Lung (tissue), 12 donors: ENCODE results near the gene TAS2R14. TPM values are rescaled to one million over a fixed set of nuclear protein-coding genes. Genes with fewer than 3 reads are reported as not detected.

ENCODE experiments used
- ATAC-seq: fragments of 200-7000 bp; cut with Tn5 transposase; one replicate; pipeline ENCODE4 v1.9.1; 2020; ENCODE audit warnings: moderate number of reproducible peaks; ENCODE audit not compliant: insufficient read depth, low FRiP score
- DNase-seq, 3 donors: peaks; one replicate each; pipeline ENCODE4 v3.0.0-alpha.2; 2013 to 2017
- H3K27ac ChIP-seq, 2 donors: one replicate each; pipeline ENCODE4 v1.5.1; 2013; ENCODE audit warnings: mild to moderate bottlenecking in 2 of 2, moderate library complexity in 2 of 2, control low read depth in 1 of 2, inconsistent platforms in 1 of 2, low read depth in 1 of 2, low read length in 1 of 2
- H3K27me3 ChIP-seq, 3 donors: one replicate each; pipeline ENCODE4 v1.5.1; 2013; ENCODE audit warnings: low read length in 2 of 3; ENCODE audit not compliant: control insufficient read depth in 3 of 3, insufficient read depth in 3 of 3
- H3K36me3 ChIP-seq, 4 donors: one replicate each; pipeline ENCODE4 v1.5.1; 2013; ENCODE audit warnings: low read length in 4 of 4, mild to moderate bottlenecking in 1 of 4, moderate library complexity in 1 of 4; ENCODE audit not compliant: control insufficient read depth in 4 of 4, insufficient read depth in 4 of 4
- H3K4me1 ChIP-seq, 5 donors: one replicate each; pipeline ENCODE4 v1.5.1; 2013; ENCODE audit warnings: low read length in 5 of 5, mild to moderate bottlenecking in 2 of 5, moderate library complexity in 1 of 5; ENCODE audit not compliant: control insufficient read depth in 5 of 5, insufficient read depth in 5 of 5
- H3K4me3 ChIP-seq: one replicate; pipeline ENCODE4 v1.5.1; 2013; ENCODE audit warnings: mild to moderate bottlenecking, control low read depth, moderate library complexity
- H3K9ac ChIP-seq, 2 donors: one replicate each; pipeline ENCODE4 v1.5.1; 2013; ENCODE audit warnings: low read length in 2 of 2, control low read depth in 1 of 2; ENCODE audit not compliant: insufficient read depth in 1 of 2
- H3K9me3 ChIP-seq, 4 donors: one replicate each; pipeline ENCODE4 v1.5.1; 2013; ENCODE audit warnings: low read length in 3 of 4, mild to moderate bottlenecking in 1 of 4, moderate library complexity in 1 of 4; ENCODE audit not compliant: control insufficient read depth in 4 of 4, insufficient read depth in 3 of 4
- CTCF ChIP-seq: IDR thresholded peaks from 2 replicates; pipeline ENCODE4 v1.5.1; 2012; ENCODE audit warnings: mild to moderate bottlenecking; ENCODE audit errors: control extremely low read depth, extremely low read depth
- WGBS, 2 donors: extraction: QIAGEN DNeasy Blood & Tissue Kit; methylation state at CpG; one replicate each; pipeline ENCODE4 v1.1.7; 2013; 5-methylcytosine and 5-hydroxymethylcytosine counted together
- polyA plus RNA-seq, 2 donors: library from polyadenylated mRNA; stranded (reverse); fragments of 200-250 nt; gene quantifications; one replicate each; pipeline ENCODE4 v1.2.1, GENCODE V29; 2013
- total RNA-seq, 2 donors: library from RNA; depleted of rRNA in 1 of 2; stranded (reverse); fragments of >200 nt in 1 of 2; gene quantifications; one replicate each; pipeline ENCODE4 v1.2.1, GENCODE V29; 2014 to 2021
- donor health status: control.
- donor health status: control.
- donor health status: Bipolar disorder and iron deficiency.
- donor health status: healthy.
- donor health status: DM: yes; HTN: yes; CAD: no.

Gene TAS2R14
- total and polyA plus RNA-seq, 4 donors: 0.48 to 13.5 (median 2.0) TPM

DNA sequence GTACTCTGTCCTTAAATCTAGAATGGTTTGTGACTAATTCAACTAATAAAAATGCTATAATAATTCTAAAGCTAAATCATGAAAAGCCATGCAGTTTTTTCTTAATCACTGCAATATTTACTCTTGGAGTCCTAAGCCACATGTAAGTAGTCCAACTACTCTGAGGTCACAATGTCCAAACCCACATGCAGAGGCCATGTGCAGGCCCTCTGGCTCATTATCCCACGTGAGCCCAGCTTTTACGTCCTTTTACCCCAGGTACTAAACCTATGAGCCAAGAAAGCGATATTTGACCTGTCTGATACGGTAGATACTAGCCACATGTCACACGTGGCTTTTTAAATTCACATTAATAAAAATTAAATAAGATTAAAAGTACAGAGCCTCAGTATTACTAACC, 42.2 kb downstream of the TAS2R14 start:
- Histone ChIP-seq H3K4me3 (no peak overlapping the region), H3K9me3 (peaks cover 0 to 2% (median 0%) of the 10 kb centered on the region in 4 donors), H3K27ac (no peak overlapping the region), H3K9ac (no peak overlapping the region), H3K4me1 (peaks cover 0 to 3% (median 0%) of the 10 kb centered on the region in 5 donors), H3K36me3 (no peaks in the 10 kb centered on the region), H3K27me3 (no peaks in the 10 kb centered on the region)
- no peak for ATAC-seq
- no peak for DNase-seq
- no peak for TF ChIP-seq CTCF
- 96 to 97% methylated on average over 5 of the region's 5 CpGs for WGBS, 2 donors

DNA sequence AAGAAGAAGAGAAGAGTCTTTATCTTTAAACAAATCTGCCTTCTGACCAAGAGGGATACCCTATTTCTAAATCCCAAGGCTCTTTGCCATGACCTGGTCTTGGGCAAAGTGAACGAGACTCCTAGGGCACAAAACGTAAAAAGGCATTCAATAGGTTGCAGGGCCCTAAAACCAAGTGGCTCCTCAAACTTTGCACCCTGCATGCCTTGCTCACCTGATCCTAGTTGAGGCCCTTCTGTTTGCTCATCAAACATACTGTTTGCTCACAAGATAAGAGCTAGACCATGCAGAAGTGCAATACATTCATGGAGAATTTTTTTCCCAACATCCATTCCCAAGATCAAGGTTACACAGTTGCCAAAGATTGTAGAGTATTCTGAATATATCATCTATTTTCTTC, 47.1 kb downstream of the TAS2R14 start:
- Histone ChIP-seq H3K4me1 (peaks cover 0 to 3% (median 0%) of the 10 kb centered on the region in 5 donors), H3K4me3 (no peak overlapping the region), H3K27ac (no peak overlapping the region), H3K9ac (no peak overlapping the region), H3K27me3 (no peaks in the 10 kb centered on the region), H3K36me3 (no peaks in the 10 kb centered on the region), H3K9me3 (peaks cover 0 to 2% (median 0%) of the 10 kb centered on the region in 4 donors)
- ATAC-seq (no peak), DNase-seq (peak in 1 of 3 donors; percentile 3)
- no peak for TF ChIP-seq CTCF
- 79 to 95% methylated on average over 2 of the region's 2 CpGs for WGBS, 2 donors

GRCh38 chr12:10889226-10889625, 49.8 kb downstream of the TAS2R14 start:
- ATAC-seq (no peak), DNase-seq (no peak)
- H3K4me3 ChIP-seq: no peak overlapping the region
- H3K4me1 ChIP-seq: peaks cover 0 to 7% (median 0%) of the 10 kb centered on the region in 5 donors
- H3K27ac ChIP-seq: no peak overlapping the region
- H3K36me3 ChIP-seq: peaks cover 0 to 2% (median 0%) of the 10 kb centered on the region in 4 donors
- no peaks in the 10 kb centered on the region for H3K27me3 ChIP-seq
- H3K9ac ChIP-seq: no peak overlapping the region
- TF ChIP-seq CTCF: no peak
- H3K9me3 ChIP-seq: peaks cover 0 to 4% (median 0%) of the 10 kb centered on the region in 4 donors

Other genes starting within 250 kb of the TAS2R14 start
- 100 to 1,000 TPM; 134 to 299 TPM for gene YBX3, start 215.9 kb downstream of the TAS2R14 start, total RNA-seq
- 100 to 1,000 TPM; 228 to 276 TPM for gene YBX3, start 215.9 kb downstream of the TAS2R14 start, polyA plus RNA-seq
- under 1 TPM in 1 of 2 donors, not detected in 1; 0.31 TPM for gene TAS2R7, start 136.6 kb downstream of the TAS2R14 start, total RNA-seq
- not detected for gene TAS2R7, start 136.6 kb downstream of the TAS2R14 start, polyA plus RNA-seq
- gene TAS2R8, start 132.0 kb downstream of the TAS2R14 start, total RNA-seq: not detected
- gene TAS2R8, start 132.0 kb downstream of the TAS2R14 start, polyA plus RNA-seq: not detected
- gene TAS2R9, start 129.1 kb downstream of the TAS2R14 start, total RNA-seq: not detected
- not detected for gene TAS2R9, start 129.1 kb downstream of the TAS2R14 start, polyA plus RNA-seq
- 1 to 10 TPM in 1 of 2 donors, under 1 TPM in 1; 0.80 to 2.1 TPM for gene TAS2R10, start 112.9 kb downstream of the TAS2R14 start, total RNA-seq
- under 1 TPM in 1 of 2 donors, not detected in 1; 0.18 TPM for gene TAS2R10, start 112.9 kb downstream of the TAS2R14 start, polyA plus RNA-seq
- gene PRR4, start 89.8 kb downstream of the TAS2R14 start, total RNA-seq: 1 to 10 TPM; 2.2 to 7.3 TPM
- 1 to 10 TPM; 3.4 to 3.6 TPM for gene PRR4, start 89.8 kb downstream of the TAS2R14 start, polyA plus RNA-seq
- gene PRH1, start 55.0 kb downstream of the TAS2R14 start, total RNA-seq: 10 to 100 TPM; 23.1 to 92.5 TPM
- gene PRH1, start 55.0 kb downstream of the TAS2R14 start, polyA plus RNA-seq: 1 to 10 TPM; 1.9 to 3.1 TPM
- gene TAS2R13, start 29.7 kb downstream of the TAS2R14 start, total RNA-seq: 10 to 100 TPM in 1 of 2 donors, 1 to 10 TPM in 1; 1.7 to 13.5 TPM
- gene TAS2R13, start 29.7 kb downstream of the TAS2R14 start, polyA plus RNA-seq: not detected
- not detected for gene PRH2, start 10.0 kb downstream of the TAS2R14 start, total RNA-seq
- gene PRH2, start 10.0 kb downstream of the TAS2R14 start, polyA plus RNA-seq: under 1 TPM; 0.30 to 0.31 TPM
- gene TAS2R50, start 47.6 kb upstream of the TAS2R14 start, total RNA-seq: 10 to 100 TPM in 1 of 2 donors, 1 to 10 TPM in 1; 1.8 to 11.1 TPM
- under 1 TPM in 1 of 2 donors, not detected in 1; 0.03 TPM for gene TAS2R50, start 47.6 kb upstream of the TAS2R14 start, polyA plus RNA-seq
- 10 to 100 TPM in 1 of 2 donors, 1 to 10 TPM in 1; 1.7 to 21.2 TPM for gene TAS2R20, start 59.0 kb upstream of the TAS2R14 start, total RNA-seq
- under 1 TPM; 0.08 to 0.16 TPM for gene TAS2R20, start 59.0 kb upstream of the TAS2R14 start, polyA plus RNA-seq
- gene TAS2R19, start 83.4 kb upstream of the TAS2R14 start, total RNA-seq: 10 to 100 TPM in 1 of 2 donors, 1 to 10 TPM in 1; 3.2 to 25.0 TPM
- under 1 TPM; 0.13 to 0.14 TPM for gene TAS2R19, start 83.4 kb upstream of the TAS2R14 start, polyA plus RNA-seq
- gene TAS2R31, start 92.1 kb upstream of the TAS2R14 start, total RNA-seq: 10 to 100 TPM in 1 of 2 donors, 1 to 10 TPM in 1; 3.2 to 20.1 TPM
- under 1 TPM; 0.14 to 0.26 TPM for gene TAS2R31, start 92.1 kb upstream of the TAS2R14 start, polyA plus RNA-seq
- 10 to 100 TPM in 1 of 2 donors, 1 to 10 TPM in 1; 1.6 to 11.2 TPM for gene TAS2R46, start 123.0 kb upstream of the TAS2R14 start, total RNA-seq
- not detected for gene TAS2R46, start 123.0 kb upstream of the TAS2R14 start, polyA plus RNA-seq
- gene TAS2R43, start 153.1 kb upstream of the TAS2R14 start, total RNA-seq: 10 to 100 TPM in 1 of 2 donors, 1 to 10 TPM in 1; 1.0 to 15.1 TPM
- gene TAS2R43, start 153.1 kb upstream of the TAS2R14 start, polyA plus RNA-seq: not detected
- 10 to 100 TPM in 1 of 2 donors, 1 to 10 TPM in 1; 3.5 to 40.4 TPM for gene TAS2R30, start 195.4 kb upstream of the TAS2R14 start, total RNA-seq
- under 1 TPM in 1 of 2 donors, not detected in 1; 0.12 TPM for gene TAS2R30, start 195.4 kb upstream of the TAS2R14 start, polyA plus RNA-seq
- 10 to 100 TPM in 1 of 2 donors, 1 to 10 TPM in 1; 8.2 to 10.5 TPM for gene SMIM10L1, start 231.9 kb upstream of the TAS2R14 start, total RNA-seq
- gene SMIM10L1, start 231.9 kb upstream of the TAS2R14 start, polyA plus RNA-seq: 10 to 100 TPM in 1 of 2 donors, 1 to 10 TPM in 1; 6.1 to 10.6 TPM
- gene TAS2R42, start 247.7 kb upstream of the TAS2R14 start, total RNA-seq: not detected
- gene TAS2R42, start 247.7 kb upstream of the TAS2R14 start, polyA plus RNA-seq: not detected